ENCODE data around the gene RGS13. TPM values are rescaled to one million over a fixed set of nuclear protein-coding genes. Genes with fewer than 3 reads are reported as not detected.

The RGS13 gene
- total and polyA plus RNA-seq, 7 donors, result 0.03 to 0.25 (median 0.11) TPM; not detected in 2

DNA sequence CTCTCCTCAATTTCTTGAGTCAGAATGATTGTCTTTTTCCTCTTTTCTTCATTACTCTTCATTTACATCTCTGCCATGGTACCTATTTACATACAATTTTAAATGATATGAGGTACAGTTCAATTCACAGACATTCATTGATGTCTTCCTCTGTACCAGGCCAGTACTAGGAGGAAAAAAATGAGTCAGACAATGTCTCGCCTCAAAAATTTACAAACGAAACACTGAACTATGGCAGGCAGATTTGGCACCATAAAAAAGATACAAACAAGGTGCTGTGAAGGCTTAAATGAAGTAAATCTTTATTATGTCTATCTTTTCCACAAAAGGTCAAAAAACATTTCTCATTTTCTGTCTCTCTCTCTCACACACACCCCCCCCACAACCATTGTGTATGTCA is 71.0 kb downstream of the RGS13 start:
- no peak for TF ChIP-seq CTCF (IDR thresholded peaks at IDR 0.05)
- DNase-seq (no peak), ATAC-seq (no peak)
- intact Hi-C loops (cut with DNase I), result no loop called here
- H3K9me3 ChIP-seq, result no peaks in the 10 kb centered on the region
- no peak overlapping the region for H3K27ac ChIP-seq
- H3K4me3 ChIP-seq, result no peak overlapping the region
- WGBS, 3 donors, result 71 to 89% (median 76%) methylated on average over 2 of the region's 2 CpGs
- peaks cover 4% of the 10 kb centered on the region for H3K4me1 ChIP-seq
- H3K27me3 ChIP-seq (ENCODE audit: insufficient read depth in 3 of 3, low read length in 2 of 3), result no peaks in the 10 kb centered on the region
- no peaks in the 10 kb centered on the region for H3K36me3 ChIP-seq (ENCODE audit: insufficient read depth in 1 of 2, low read depth in 1 of 2)

GRCh38 chr1:192707978-192708547 is 72.1 kb downstream of the RGS13 start:
- H3K9me3 ChIP-seq, result no peaks in the 10 kb centered on the region
- peaks cover 0 to 3% (median 0%) of the 10 kb centered on the region in 3 donors for H3K27me3 ChIP-seq (ENCODE audit: insufficient read depth in 3 of 3, low read length in 2 of 3)
- no peak overlapping the region for H3K4me3 ChIP-seq
- no peaks in the 10 kb centered on the region for H3K36me3 ChIP-seq (ENCODE audit: insufficient read depth in 1 of 2, low read depth in 1 of 2)
- no peak for DNase-seq
- no peaks in the 10 kb centered on the region for H3K4me1 ChIP-seq
- intact Hi-C loops (cut with DNase I), result no loop called here
- 92 to 98% (median 94%) methylated on average over 3 of the region's 3 CpGs for WGBS, 3 donors
- no peak for ATAC-seq
- TF ChIP-seq CTCF (IDR thresholded peaks at IDR 0.05), result no peak
- no peak overlapping the region for H3K27ac ChIP-seq

DNA sequence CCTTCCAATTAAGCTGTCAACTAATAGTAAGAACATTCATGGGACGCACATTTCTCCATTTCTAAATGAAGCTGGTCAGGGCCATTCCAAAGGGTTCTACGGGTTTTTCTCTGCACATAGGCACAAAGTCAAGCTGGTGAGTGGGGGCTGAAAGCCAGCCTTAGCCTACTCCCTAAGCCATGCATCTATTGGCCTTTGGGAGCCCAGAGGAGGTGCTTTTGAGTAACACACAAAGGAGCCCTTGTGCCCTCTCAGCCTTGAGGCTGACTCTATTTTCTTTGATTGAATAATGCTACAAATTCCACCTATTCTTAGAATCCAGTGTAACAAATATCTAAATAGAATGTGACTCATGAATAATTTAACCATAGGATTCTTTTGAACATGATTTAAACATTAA is 73.6 kb downstream of the RGS13 start:
- no peak for TF ChIP-seq CTCF (IDR thresholded peaks at IDR 0.05)
- no peak overlapping the region for H3K27ac ChIP-seq
- intact Hi-C loops (cut with DNase I), result no loop called here
- no peaks in the 10 kb centered on the region for H3K9me3 ChIP-seq
- H3K27me3 ChIP-seq (ENCODE audit: insufficient read depth in 3 of 3, low read length in 2 of 3), result peaks cover 0 to 3% (median 0%) of the 10 kb centered on the region in 3 donors
- no peak overlapping the region for H3K4me3 ChIP-seq
- no peaks in the 10 kb centered on the region for H3K36me3 ChIP-seq (ENCODE audit: insufficient read depth in 1 of 2, low read depth in 1 of 2)
- WGBS, 3 donors, result 65 to 79% (median 73%) methylated on average over 2 of the region's 2 CpGs
- DNase-seq (no peak), ATAC-seq (no peak)
- no peaks in the 10 kb centered on the region for H3K4me1 ChIP-seq

Other genes starting within 250 kb of the RGS13 start
- 1 to 10 TPM in 3 of 4 donors, under 1 TPM in 1; 0.61 to 1.7 (median 1.4) TPM for gene RGS1, start 60.4 kb upstream of the RGS13 start, total RNA-seq
- gene RGS1, start 60.4 kb upstream of the RGS13 start, polyA plus RNA-seq, result 1 to 10 TPM in 2 of 3 donors, under 1 TPM in 1; 0.06 to 1.7 (median 1.1) TPM
- 1 to 10 TPM; 3.5 to 4.7 (median 3.8) TPM for gene RGS2, start 172.9 kb downstream of the RGS13 start, total RNA-seq
- 10 to 100 TPM in 1 of 3 donors, 1 to 10 TPM in 2; 1.9 to 47.6 (median 4.5) TPM for gene RGS2, start 172.9 kb downstream of the RGS13 start, polyA plus RNA-seq